B cell (primary cell): ENCODE data around the gene AOAH. TPM values are rescaled to one million over a fixed set of nuclear protein-coding genes. Genes with fewer than 3 reads are reported as not detected.

Experiments used
- ATAC-seq: fragments of 200-7000 bp; cut with Tn5 transposase; one replicate; pipeline ENCODE4 v1.10.0; 2021; ENCODE audit warnings: low read depth, mild to moderate bottlenecking, moderate number of reproducible peaks, moderate library complexity
- CTCF ChIA-PET: fragments of 350-600 bp; sonication (Branson Sonifier 250); formaldehyde crosslinking; loops from one replicate; lab custom pipeline; 2021; ENCODE audit warnings: antibody characterized with exemption, inconsistent platforms; lab: Charles Lee
- POLR2A ChIA-PET: fragments of 350-600 bp; sonication (Branson Sonifier 250); formaldehyde crosslinking; loops from one replicate; lab custom pipeline; 2021; ENCODE audit warnings: antibody characterized with exemption; lab: Charles Lee
- DNase-seq: peaks from one replicate; pipeline ENCODE4 v3.0.0; 2013
- H2AFZ ChIP-seq: 2 replicates; pipeline ENCODE4 v1.6.1; 2012; ENCODE audit warnings: mild to moderate bottlenecking, low read depth, low read length; ENCODE audit not compliant: insufficient read depth, poor library complexity, severe bottlenecking
- H3K27ac ChIP-seq, 2 donors: 1 replicate in 1 of 2; 2 replicates in 1 of 2; pipeline ENCODE4 v1.5.1; 2012 to 2013; ENCODE audit warnings: low read length in 2 of 2, mild to moderate bottlenecking in 2 of 2, moderate library complexity in 1 of 2
- H3K27me3 ChIP-seq, 4 experiments: fragments of 200-600 bp in 1 of 4; sonication (generic) in 1 of 4; replicated peaks in 1 of 4; 1 replicate in 2 of 4; 2 replicates in 2 of 4; pipeline versions ENCODE4 v1.6.1 to v1.7.0; 2013 to 2016; ENCODE audit warnings: low read length in 3 of 4, mild to moderate bottlenecking in 2 of 4, mixed read lengths in 1 of 4, moderate library complexity in 1 of 4; ENCODE audit not compliant: insufficient read depth in 4 of 4, control insufficient read depth in 3 of 4; ENCODE audit errors: control extremely low read depth in 1 of 4
- H3K36me3 ChIP-seq, 2 experiments: replicated peaks in 1 of 2; 1 replicate in 1 of 2; 2 replicates in 1 of 2; pipeline versions ENCODE4 v1.6.1 to v1.7.1; 2013; ENCODE audit warnings: low read length in 1 of 2; ENCODE audit not compliant: insufficient read depth in 2 of 2, control insufficient read depth in 1 of 2; ENCODE audit errors: control extremely low read depth in 1 of 2, extremely low read depth in 1 of 2
- H3K4me1 ChIP-seq, 2 donors: fragments of 200-600 bp in 1 of 2; sonication (generic) in 1 of 2; 1 replicate in 1 of 2; 2 replicates in 1 of 2; pipeline versions ENCODE4 v1.5.1 to v1.6.1; 2013 to 2017; ENCODE audit warnings: low read length in 2 of 2; ENCODE audit not compliant: control insufficient read depth in 2 of 2, insufficient read depth in 2 of 2
- H3K4me2 ChIP-seq: replicated peaks from 2 replicates; pipeline ENCODE3; 2012; ENCODE audit warnings: mild to moderate bottlenecking, low read depth, low read length; ENCODE audit not compliant: poor library complexity, severe bottlenecking
- H3K4me3 ChIP-seq, 5 experiments: fragments of 200-600 bp in 1 of 5; sonication (generic) in 1 of 5; 1 replicate in 3 of 5; 2 replicates in 2 of 5; pipeline versions ENCODE4 v1.5.1 to v1.7.0; 2011 to 2016; ENCODE audit warnings: low read length in 4 of 5, mild to moderate bottlenecking in 4 of 5, low read depth in 2 of 5, control low read depth in 1 of 5, moderate library complexity in 1 of 5; ENCODE audit not compliant: insufficient read depth in 1 of 5; ENCODE audit errors: control extremely low read depth in 1 of 5, extremely low read depth in 1 of 5
- H3K79me2 ChIP-seq: fragments of 200-600 bp; sonication (generic); one replicate; pipeline ENCODE4 v1.6.0; 2016; ENCODE audit warnings: low read length; ENCODE audit not compliant: control insufficient read depth, insufficient read depth
- H3K9ac ChIP-seq: fragments of 200-600 bp; sonication (generic); 2 replicates; pipeline ENCODE4 v1.6.1; 2017; ENCODE audit warnings: mild to moderate bottlenecking, low read length, moderate library complexity
- H3K9me3 ChIP-seq, 3 donors: one replicate each; pipeline versions ENCODE4 v1.6.1 to v1.7.1; 2013; ENCODE audit warnings: low read length in 2 of 3; ENCODE audit not compliant: control insufficient read depth in 2 of 3, insufficient read depth in 1 of 3; ENCODE audit errors: control extremely low read depth in 1 of 3
- H4K20me1 ChIP-seq: 2 replicates; pipeline ENCODE4 v1.6.0; 2012; ENCODE audit warnings: mild to moderate bottlenecking, low read length; ENCODE audit not compliant: insufficient read depth, control insufficient read depth, poor library complexity, severe bottlenecking
- H3K27ac Mint-ChIP-seq: one replicate; pipeline ENCODE4 v1.8.0; 2021; ENCODE audit warnings: mixed read lengths
- H3K27me3 Mint-ChIP-seq: one replicate; pipeline ENCODE4 v1.8.0; 2021; ENCODE audit warnings: mixed read lengths
- H3K4me1 Mint-ChIP-seq: one replicate; pipeline ENCODE4 v1.8.0; 2021; ENCODE audit warnings: mixed read lengths
- H3K4me3 Mint-ChIP-seq: one replicate; pipeline ENCODE4 v1.8.0; 2021; ENCODE audit warnings: mixed read lengths
- H3K9me3 Mint-ChIP-seq: one replicate; pipeline ENCODE4 v1.8.0; 2022; ENCODE audit warnings: mixed read lengths; ENCODE audit not compliant: insufficient read depth
- EZH2 ChIP-seq: IDR thresholded peaks from 2 replicates; pipeline ENCODE4 v1.6.1; 2012; ENCODE audit warnings: borderline replicate concordance, low read depth, mild to moderate bottlenecking, moderate library complexity, low read length; ENCODE audit not compliant: insufficient read depth, poor library complexity, severe bottlenecking
- WGBS: methylation state at CpG from one replicate; pipeline ENCODE4 v1.1.5; 2013; ENCODE audit warnings: missing lambda C conversion rate; ENCODE audit not compliant: insufficient coverage; 5-methylcytosine and 5-hydroxymethylcytosine counted together
- intact Hi-C: fragments of 100-400 bp; cut with micrococcal nuclease; formaldehyde crosslinking; loops from one replicate; pipeline ENCODE4 v1.10.0; 2022
- polyA plus RNA-seq: library from polyadenylated mRNA; depleted of rRNA; stranded (reverse); fragments of >200 nt; gene quantifications from 2 replicates; pipeline ENCODE4 v1.2.3, GENCODE V29; 2012
- total RNA-seq, 2 donors: library from RNA; stranded (reverse); fragments of 120-200 nt in 1 of 2; gene quantifications; 1 replicate in 1 of 2; 2 replicates in 1 of 2; pipeline versions ENCODE4 v1.2.3 to v1.2.4, GENCODE V29; 2013 to 2022
- TF ChIP-seq, protein P1 (sequence below): fragments of 200-600 bp; IDR thresholded peaks from one replicate; pipeline ENCODE4 v1.8.0; 2022; ENCODE audit warnings: antibody characterized with exemption, mild to moderate bottlenecking

AOAH gene
- total and polyA plus RNA-seq, 2 donors (not counting 1 experiment from before 2014, with no cell fraction given) = 2.6 to 5.0 TPM

GRCh38 chr7:36567699-36568451 is 156.4 kb downstream of the AOAH start:
- H4K20me1 ChIP-seq = no peaks in the 10 kb centered on the region
- no peak overlapping the region for H2AFZ ChIP-seq
- Mint-ChIP-seq H3K9me3 (no peaks in the 10 kb centered on the region), H3K4me3 (no peak overlapping the region), H3K27me3 (peaks cover 6% of the 10 kb centered on the region), H3K4me1 (no peaks in the 10 kb centered on the region), H3K27ac (no peak overlapping the region)
- CTCF ChIA-PET = no interaction called here
- no peaks in the 10 kb centered on the region for H3K27me3 ChIP-seq
- H3K9ac ChIP-seq = no peak overlapping the region
- 91% methylated on average over 3 of the region's 7 CpGs for WGBS
- intact Hi-C loops = no loop called here
- ATAC-seq (no peak), DNase-seq (no peak)
- no peaks in the 10 kb centered on the region for H3K9me3 ChIP-seq
- H3K4me3 ChIP-seq = no peak overlapping the region
- no peaks in the 10 kb centered on the region for H3K79me2 ChIP-seq
- H3K27ac ChIP-seq = no peak overlapping the region
- POLR2A ChIA-PET = interaction anchor here (0.6 kb wide), 1 partner anchor 881 kb away, joined by 10 read pairs; the partner anchor contains the start of gene ELMO1
- no peak overlapping the region for H3K4me2 ChIP-seq
- TF ChIP-seq EZH2 = no peak
- TF ChIP-seq, protein P1, sequence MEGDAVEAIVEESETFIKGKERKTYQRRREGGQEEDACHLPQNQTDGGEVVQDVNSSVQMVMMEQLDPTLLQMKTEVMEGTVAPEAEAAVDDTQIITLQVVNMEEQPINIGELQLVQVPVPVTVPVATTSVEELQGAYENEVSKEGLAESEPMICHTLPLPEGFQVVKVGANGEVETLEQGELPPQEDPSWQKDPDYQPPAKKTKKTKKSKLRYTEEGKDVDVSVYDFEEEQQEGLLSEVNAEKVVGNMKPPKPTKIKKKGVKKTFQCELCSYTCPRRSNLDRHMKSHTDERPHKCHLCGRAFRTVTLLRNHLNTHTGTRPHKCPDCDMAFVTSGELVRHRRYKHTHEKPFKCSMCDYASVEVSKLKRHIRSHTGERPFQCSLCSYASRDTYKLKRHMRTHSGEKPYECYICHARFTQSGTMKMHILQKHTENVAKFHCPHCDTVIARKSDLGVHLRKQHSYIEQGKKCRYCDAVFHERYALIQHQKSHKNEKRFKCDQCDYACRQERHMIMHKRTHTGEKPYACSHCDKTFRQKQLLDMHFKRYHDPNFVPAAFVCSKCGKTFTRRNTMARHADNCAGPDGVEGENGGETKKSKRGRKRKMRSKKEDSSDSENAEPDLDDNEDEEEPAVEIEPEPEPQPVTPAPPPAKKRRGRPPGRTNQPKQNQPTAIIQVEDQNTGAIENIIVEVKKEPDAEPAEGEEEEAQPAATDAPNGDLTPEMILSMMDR = no peak
- no peaks in the 10 kb centered on the region for H3K4me1 ChIP-seq
- H3K36me3 ChIP-seq = no peaks in the 10 kb centered on the region

DNA sequence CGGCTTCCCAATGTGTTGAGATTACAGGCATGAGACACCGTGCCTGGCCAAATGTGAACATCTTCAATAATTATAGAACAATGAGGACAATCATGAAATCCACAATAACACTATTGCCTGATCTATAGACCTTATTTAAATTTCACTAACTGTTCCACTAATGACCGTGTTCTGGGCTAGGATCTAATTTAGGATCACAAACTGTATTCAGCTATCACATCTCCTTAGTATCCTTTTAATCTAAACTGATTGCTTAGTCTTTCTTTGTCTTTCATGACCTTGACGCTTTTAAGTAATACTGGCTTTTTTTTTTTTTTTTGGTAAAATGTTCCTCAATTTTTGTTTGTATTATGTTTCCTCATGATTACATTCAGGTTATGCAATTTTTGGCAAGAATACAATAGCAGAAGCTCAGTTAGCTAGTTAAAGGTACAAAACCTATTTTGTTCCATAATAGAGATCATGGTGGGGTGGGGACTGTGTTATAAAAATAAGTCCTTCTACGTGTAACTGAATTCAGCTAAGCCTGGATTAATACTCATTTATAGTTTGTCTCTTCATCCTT is 158.4 kb downstream of the AOAH start:
- Histone ChIP-seq H3K9me3 (no peaks in the 10 kb centered on the region), H3K36me3 (no peaks in the 10 kb centered on the region), H3K4me1 (no peaks in the 10 kb centered on the region), H3K27ac (no peak overlapping the region), H3K9ac (no peak overlapping the region), H2AFZ (no peak overlapping the region), H3K4me2 (no peak overlapping the region), H4K20me1 (no peaks in the 10 kb centered on the region), H3K79me2 (no peaks in the 10 kb centered on the region), H3K4me3 (no peak overlapping the region), H3K27me3 (no peaks in the 10 kb centered on the region)
- DNase-seq (no peak), ATAC-seq (no peak)
- H3K27ac Mint-ChIP-seq = no peak overlapping the region
- peaks cover 4% of the 10 kb centered on the region for H3K27me3 Mint-ChIP-seq
- POLR2A ChIA-PET = no interaction called here
- intact Hi-C loops = no loop called here
- H3K4me1 Mint-ChIP-seq = no peaks in the 10 kb centered on the region
- no peaks in the 10 kb centered on the region for H3K9me3 Mint-ChIP-seq
- H3K4me3 Mint-ChIP-seq = no peak overlapping the region
- TF ChIP-seq, protein P1 = no peak
- no peak for TF ChIP-seq EZH2
- CTCF ChIA-PET = interaction anchor here (0.7 kb wide), 1 partner anchor 18 kb away, joined by 3 read pairs; no protein-coding TSS in a partner anchor
- WGBS = no CpG with 5 or more reads among the region's 5 CpGs
